T-helper 1 cell treated with Interleukin-12 subunit alpha and Interleukin-12 subunit beta and Interleukin-4 antibody, amounts not matched to agents 30 ng/mL and 1 ng/mL, for 36 hours (primary cell): ENCODE data around the gene TUBGCP6. TPM values are rescaled to one million over a fixed set of nuclear protein-coding genes. Genes with fewer than 3 reads are reported as not detected.

ENCODE experiments used
- intact Hi-C: fragments of 100-400 bp; cut with micrococcal nuclease; formaldehyde crosslinking; loops from one replicate; pipeline ENCODE4 v1.15.1; 2024
- total RNA-seq: library from RNA; stranded (reverse); gene quantifications from 2 replicates; pipeline ENCODE4 v1.2.3, GENCODE V29; 2022

The TUBGCP6 gene
- total RNA-seq, 1 donor from 2014 or later = 68.8 TPM

DNA sequence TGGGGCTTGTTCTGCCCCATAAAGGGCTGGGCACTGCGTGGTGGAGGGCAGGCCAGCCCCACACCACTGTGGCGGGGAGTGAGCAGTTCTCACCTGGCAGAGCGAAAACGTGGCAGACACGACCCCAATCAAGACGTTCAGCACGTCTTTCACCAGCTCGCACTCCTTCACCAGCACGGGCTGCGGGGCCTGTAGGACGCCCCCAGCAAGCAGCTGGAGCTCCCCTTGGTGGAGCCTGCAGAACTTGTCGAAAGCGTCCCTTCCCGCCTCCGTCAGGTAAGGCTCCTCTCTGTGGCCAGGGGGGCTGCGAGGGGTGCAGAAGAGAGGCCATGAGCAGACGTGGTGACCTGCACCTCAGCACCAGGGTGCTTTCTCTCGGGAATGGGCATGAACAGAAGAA lies 11.6 kb downstream of the TUBGCP6 start:
- intact Hi-C loops = no loop called here

DNA sequence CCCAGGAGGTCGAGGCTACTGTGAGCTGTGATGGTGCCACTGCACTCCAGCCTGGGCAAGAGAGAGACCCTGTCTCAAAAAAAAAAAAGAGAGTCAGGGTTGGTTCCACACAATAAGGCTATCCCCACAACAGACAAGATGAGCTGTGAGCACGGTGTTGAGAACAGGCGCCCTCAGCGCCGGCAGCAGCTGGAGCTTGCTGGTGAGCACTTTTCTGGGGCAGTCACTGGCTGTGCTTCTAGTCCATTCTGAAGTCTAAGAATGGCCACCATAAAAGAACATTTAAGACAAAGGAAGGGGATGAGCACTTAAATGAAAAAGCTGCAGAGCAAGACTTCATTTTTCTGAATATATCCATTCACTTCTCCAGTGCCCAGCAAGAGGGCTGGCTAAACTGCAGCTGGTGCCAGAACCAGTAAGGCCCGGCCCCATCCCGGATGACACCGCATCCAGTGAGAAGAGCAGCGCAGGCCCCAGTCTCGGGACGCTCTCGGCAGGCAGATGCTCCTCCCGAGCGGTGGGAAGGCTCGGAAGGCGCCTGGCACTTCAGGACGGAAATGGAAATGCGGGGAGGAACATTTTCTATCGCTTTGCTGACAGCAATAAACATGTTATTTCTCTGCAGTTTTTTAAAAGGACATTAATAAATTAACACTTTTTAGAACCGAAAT lies 12.2 kb downstream of the TUBGCP6 start:
- intact Hi-C loops = no loop called here

DNA sequence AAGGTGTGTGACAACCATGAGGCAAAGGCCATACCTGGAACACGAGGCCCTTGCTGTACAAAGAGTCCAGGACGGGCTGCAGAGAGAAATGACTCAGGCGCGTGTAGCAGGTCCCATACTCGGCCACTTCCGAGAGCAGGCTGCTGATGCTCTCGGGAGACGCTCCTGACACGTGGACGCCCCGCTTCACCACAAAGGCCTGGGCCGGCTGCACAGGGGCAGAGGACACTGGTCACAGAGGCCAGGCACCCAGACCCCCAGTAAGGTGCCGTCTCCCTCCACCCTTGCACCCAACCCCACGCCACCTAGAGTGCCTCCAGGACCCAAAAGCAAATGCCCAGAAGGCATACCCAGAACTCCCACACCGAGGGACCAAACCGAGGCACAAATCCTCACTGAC lies 15.5 kb downstream of the TUBGCP6 start:
- intact Hi-C loops = no loop called here

DNA sequence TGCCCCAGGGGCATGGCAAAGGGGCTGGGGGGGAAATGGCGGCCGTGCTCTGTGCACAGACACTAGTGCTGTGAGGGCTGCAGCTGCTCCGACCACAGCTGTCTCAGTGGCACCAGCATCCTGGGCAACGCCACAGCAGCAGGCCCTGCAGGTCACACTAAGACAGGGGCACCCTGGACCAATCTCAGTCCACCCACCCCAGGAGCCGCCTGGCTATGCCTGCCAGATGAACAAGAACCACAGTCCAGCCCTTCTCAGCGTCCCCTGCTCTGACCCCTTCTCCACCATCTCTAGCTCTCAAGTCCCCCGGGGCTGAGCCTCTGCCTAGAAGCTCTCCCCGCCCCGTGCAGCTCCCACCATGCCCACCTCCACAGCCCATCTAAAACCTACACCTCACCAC lies 16.5 kb downstream of the TUBGCP6 start:
- intact Hi-C loops = no loop called here

DNA sequence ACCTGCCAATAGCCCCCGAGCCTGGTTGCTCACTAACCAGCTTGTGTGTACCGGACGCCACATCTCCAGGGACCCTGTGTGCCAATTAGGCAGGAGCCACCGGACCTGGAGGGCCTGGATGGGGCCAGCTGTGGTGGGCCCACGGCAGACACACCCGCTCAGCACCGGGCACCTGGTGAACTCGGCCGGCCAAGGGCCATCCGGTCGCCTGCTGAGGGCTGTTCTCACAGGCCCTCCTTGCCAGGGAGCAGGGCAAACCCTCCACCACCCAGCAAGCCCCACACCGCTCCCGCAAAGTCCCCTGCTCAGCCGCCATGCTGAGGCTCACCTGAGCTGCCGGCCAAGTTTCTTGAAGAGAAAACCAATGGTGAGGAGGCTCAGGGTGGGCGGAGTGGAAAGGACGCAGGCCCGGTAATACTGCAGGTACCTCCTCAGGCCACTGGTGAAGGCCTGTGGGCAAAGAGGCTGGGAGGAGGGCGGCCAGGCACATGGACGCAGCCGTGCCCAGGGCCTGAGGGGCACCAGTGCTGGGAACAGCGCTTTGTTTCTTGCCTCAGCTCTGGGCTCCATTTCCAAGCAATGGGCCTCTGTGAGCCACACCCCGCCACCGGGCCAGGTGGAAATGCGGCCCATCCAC lies 17.1 kb downstream of the TUBGCP6 start:
- intact Hi-C loops = no loop called here

DNA sequence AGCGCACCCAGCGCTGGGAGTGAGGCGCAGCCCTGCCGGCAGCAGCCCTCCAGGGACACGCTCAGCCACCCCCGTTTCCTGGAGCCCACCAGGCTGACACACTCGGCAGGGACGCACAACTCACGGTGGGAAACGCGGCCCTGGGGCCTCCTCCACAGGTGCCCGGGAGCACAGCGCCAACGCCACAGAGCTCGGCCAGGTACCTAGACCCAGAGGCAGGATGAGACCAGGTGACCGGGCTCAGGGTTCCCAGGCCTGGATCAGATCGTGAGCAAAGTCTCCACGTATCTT lies 18.0 kb downstream of the TUBGCP6 start:
- intact Hi-C loops = no loop called here

DNA sequence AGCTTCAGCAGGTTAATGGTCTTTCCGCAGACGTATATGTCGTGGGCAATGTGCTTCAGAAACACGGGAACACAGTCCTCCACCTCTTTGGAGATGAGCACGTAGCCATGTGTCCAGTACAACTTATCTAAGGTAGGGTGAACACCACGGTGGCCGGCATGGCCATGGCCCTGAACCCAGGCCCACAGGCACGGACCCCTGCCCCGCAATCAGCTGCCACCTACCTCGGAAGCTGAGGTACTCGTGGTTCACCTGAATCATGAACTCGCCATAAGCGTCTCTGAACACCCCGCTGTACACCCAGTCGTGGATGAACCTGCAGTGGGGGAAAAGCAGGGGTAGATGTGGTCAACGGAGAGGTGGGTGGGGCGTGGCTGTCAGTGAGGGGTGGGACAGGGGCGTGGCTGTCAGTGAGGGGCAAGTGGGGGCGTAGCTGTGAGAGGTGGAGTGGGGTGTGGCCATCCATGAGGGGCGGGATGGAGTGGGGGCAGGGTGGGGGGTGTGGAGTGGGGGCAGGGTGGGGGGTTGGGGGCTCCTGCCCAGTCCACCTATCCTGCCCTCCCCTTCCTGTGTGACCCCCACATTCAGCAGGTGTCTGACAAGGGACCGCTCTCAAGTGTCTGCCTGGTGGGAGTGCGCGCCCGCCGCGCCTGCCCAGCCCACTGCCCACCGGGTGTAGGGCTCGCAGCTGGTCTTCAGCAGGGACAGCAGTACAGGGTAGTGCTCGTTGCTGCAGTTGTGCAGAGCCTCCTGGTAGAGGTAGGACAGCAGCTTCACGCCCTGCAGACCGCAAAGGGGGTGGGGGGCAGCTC lies 18.6 kb downstream of the TUBGCP6 start:
- intact Hi-C loops = no loop called here

DNA sequence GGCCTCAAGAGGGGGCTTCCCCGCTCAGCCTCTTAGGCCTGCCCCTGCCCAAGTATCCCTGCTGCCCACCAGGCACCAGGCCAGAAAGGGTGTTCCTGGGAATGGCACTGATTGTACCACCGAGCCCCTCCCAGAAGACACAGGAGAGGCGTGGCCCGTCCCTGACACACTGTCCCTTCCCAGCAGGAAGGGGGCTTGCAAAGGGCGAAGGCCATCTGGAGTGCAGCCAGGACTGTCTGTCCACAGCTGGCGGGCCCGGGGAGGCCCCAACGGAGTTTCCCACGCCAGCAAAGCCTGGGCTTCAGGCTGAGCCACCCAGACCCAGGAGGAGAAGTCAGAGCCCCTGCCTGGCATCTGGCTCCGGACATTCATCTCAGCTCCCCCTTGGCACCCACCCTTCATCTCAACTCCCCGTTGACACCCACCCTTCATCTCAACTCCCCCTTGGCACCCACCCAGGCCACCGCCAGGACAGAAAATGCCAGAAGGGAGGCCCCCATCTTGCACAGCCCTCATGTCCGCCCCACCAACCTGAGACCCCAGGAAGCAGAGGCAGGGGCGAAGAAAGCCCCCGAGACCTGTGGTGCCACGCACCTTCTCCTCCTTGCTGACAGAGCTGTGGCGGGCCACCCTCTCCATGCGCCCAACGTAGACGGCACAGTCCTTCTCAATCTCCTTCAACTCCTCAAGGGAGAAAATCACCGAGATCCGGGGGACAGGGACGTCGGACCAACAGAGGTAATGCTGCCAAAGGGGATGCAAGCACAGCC lies 19.4 kb downstream of the TUBGCP6 start:
- intact Hi-C loops = no loop called here

DNA sequence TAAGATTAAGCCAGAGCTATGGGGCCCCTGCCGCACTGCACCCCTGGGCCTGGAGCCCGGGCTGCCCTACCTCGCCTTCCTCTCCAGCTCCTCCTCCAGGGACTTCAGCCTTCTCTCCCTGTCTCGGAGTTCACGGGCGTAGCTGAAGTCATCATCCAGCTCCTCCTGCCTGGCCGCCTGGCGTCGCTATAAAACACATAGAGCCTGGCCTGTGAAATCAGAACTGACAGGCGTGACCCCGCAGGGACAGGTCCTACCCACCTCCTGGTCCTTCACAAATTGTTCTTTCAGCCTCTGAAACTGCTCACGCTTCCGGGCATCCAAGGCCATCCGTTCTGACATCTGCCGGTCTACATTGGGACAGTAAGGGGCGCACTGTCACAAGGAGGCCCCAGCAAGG lies 20.8 kb downstream of the TUBGCP6 start:
- intact Hi-C loops = no loop called here

DNA sequence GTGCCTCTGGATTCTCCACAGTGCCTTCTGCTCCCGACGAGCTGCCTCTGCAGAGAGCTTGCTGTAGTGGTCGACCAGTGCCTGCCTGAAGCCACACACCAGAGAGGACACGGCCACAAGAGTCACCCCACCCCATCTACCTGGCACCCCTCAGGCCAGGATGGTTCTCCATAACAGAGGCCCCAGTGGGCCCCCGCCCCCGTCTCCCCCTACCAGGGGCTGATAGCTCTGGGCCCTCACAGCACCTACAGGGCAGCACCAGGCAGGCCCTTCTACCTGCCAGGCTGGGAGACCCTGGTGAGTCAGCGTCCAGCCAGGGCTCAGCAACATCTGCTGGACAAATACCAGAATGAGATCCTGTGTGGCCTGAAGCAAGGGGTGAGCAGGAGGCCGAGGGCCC lies 22.3 kb downstream of the TUBGCP6 start:
- intact Hi-C loops = no loop called here

DNA sequence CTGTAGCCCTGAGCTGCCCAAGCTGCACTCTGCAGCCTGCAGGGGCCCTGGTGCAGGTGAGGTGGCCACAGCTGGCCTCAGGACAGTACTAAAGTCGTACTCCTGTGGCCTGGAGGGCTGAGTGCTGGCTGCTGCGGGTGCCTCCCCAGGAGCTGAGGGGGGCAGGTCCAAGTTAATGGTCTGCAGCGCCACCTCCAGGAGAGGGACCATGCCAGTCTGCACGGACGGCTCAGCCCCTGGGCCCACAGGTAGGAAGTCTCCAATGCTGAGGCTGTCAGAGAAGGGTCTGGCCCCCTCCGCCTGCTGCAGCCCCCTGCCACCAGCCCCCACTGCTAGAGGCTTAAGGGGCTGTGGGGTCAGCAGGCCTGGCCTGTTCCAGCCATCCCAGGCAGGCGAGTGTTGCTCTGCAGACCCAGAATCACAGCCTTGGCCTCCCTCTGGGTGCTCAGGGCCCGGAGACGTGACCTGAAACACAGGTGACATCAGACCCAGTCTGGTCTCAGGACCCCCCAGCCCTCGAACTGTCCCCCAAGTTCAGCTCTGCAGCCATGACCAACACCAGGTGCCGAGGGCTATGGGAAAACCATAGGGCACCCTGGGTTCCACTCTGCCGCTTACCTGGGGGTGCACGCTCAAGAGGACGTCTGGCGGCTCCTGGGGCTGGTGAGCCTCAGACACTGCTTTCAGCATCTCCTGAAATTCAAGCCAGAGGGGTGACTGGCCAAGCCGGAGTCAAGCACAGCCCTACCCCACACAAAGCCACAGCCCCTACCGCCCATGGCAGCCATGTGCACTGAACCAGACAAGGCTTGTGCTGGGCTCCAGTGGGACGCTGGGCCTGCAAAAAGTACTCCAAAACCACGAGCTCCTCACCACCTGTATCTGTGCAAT lies 23.2 kb downstream of the TUBGCP6 start:
- intact Hi-C loops = no loop called here

DNA sequence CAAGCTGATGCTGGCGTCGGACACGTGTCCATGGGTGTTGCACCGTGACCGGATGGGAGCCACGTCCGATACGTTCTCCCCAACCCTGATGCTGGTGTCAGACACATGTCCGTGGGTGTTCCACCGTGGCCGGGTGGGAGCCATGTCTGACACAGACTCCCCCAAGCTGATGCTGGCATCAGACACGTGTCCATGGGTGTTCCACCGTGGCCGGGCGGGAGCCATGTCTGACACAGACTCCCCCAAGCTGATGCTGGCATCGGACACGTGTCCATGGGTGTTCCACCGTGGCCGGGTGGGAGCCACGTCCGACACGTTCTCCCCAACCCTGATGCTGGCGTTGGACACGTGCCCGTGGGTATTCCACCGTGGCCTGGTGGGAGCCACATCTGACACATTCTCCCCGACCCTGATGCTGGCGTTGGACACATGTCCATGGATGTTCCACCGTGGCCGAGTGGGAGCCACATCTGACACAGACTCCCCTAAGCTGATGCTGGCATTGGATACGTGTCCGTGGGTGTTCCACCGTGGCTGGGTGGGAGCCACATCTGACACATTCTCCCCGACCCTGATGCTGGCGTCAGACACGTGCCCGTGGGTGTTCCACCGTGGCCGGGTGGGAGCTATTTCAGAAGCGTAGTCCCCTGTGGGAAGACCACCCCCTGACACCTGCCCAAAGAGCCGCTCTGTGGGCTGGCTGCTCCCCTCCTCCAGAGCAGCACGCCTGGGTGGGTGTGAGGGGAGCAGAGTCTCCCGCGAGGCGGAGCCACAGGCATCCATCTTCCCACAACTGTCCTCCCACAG lies 24.0 kb downstream of the TUBGCP6 start:
- intact Hi-C loops = no loop called here

DNA sequence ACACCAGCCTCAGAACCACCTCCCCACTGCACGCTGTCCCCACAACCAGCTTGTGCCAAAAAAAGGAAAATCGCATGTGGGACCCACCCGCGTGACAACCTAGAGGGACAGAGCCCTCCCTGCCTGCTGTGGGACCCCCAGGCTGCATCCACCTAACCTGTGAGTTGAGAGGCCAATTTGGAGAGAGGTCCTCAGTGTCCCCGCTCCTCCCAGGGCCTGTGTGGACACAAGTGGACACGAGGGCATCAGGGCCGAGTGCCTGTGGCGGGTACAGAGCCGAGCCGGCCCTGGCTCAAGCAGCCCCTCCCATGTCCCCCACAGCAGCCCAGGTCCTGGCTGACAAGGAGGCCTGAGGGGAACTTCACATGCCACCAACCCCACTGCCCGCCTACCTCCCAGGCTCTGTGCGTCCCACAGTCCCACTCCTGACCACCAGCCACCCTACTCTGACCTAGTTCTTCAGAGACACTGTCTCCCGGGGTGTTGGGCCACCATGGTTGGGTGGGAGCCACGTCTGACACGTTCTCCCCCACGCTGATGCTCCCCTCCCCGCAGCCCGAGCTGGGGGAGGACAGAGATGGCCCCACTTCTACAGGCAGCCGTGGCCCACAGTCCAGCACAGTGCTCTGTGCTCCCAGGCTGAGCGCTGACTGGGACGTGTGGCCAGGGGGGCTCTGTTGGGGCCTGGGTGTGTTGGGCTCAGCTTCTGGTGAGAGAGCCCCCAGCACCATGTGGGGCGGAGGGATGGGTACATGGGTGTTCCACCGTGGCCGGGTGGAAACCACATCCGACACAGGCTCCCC lies 24.8 kb downstream of the TUBGCP6 start:
- intact Hi-C loops = no loop called here

DNA sequence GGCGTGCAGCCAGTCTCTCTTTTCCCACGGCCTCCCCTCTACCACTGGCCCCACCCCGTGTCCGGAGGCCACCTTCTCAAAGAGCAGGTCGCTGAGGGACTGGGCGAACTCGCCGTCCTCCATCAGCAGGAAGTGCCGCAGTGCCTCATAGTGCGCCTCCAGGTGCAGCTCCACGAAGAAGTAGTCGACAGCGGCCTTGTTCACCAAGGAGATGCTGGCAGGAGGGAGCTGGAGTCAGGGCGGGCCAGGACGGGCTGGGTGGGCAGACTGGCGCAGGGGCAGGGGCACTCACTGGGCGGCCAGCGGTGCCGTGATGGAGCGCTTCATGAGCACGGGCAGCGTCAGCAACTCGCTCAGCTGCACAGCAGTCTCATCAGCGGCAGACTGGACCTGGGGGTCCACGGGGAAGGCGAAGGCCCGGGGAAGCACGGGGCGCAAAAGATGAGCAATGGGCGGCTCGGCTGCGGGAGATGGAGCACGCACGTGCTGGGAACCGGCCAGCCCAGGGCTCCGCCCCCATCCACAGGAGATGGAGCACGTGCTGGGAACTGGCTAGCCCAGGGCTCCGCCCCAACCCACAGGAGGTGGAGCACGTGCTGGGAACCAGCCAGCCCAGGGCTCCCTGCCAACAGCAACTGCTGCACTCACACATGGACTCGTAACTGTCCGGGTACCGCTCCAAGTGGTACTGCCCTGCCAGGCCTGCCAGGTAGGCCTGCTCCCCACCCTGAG lies 25.7 kb downstream of the TUBGCP6 start:
- intact Hi-C loops = no loop called here

DNA sequence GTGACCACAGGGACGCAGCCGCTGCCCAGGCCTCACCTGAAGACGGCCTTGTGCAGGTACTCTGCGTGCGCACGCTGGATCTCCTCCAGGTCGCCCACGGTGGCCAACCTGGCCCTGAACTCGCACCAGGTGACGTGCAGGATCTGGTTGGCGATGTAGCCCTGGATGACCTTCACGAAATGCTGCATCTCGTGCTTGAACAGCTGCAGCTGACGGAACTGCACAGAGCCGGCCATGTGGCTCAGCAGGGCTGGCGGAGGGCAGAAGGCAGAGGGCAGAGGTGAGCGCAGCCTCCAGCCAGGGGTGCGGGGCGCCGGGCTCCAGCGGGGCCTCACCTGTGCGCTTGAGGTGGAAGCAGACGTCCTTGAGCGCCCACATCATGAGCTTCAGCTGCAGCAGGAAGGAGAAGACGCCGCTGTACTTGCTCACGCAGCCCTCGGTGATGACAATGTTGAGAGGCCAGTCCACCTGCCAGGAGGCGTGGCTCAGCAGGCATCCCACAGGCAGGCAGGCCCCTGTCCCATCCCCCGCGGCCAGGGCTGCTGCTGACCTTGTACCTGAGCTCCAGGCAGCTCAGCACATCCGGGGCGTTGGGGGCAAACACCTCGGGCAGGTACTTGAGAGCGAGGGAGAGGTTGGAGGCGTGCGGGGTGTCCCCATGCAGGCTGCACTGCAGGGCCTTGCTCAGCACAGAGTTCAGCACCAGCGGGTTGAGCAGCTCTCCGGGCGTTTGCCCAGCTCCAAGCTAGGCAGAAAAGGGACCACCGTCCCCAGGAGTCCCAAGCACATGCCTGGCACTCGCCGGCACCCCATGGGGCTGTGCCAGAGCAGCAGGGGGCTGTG lies 26.4 kb downstream of the TUBGCP6 start:
- intact Hi-C loops = no loop called here

DNA sequence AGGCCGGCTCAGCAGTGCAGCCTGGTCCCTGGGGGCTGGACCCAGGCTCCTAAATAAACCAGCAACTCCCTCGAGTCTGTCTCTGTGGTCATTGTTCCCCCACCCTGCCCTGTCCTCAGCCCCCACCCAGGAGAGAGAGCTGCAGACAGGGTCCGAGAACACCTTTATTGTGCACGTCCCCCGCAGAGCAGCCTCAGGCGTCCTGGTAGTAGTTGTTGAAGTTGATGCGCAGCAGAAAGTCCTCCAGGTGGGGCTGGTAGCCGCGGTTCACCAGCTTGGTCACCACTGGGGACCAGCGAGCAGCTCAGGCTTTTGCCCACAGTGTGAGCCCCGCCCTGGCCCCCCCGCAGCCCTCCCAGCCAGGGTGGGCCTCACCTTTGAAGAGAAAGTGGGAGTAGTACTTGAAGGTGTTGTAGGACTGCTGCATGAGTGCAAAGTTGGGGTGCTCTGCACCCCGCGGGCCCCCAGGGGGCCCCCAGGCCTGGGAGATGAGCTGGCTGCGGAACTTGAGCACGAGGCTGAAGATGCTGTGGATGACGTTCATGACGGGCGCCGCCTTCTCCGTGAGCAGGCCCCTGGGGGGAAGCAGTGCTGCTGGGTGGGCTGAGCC lies 27.2 kb downstream of the TUBGCP6 start:
- intact Hi-C loops = no loop called here
